Keratinocyte (primary cell): ENCODE results near the gene SCAP. TPM values are rescaled to one million over a fixed set of nuclear protein-coding genes. Genes with fewer than 3 reads are reported as not detected.

ENCODE experiments used
- DNase-seq: peaks from one replicate; pipeline ENCODE4 v3.0.0-alpha.2; 2011; ENCODE audit warnings: low read depth, missing footprints, low spot score
- FAIRE-seq: peaks from 2 replicates; lab custom pipeline; 2011; peaks lifted over from hg19 to GRCh38; lab: Jason Lieb, UNC
- H2AFZ ChIP-seq: 2 replicates; pipeline ENCODE4 v1.6.0; 2012; ENCODE audit warnings: low read length, control low read depth, inconsistent platforms; ENCODE audit not compliant: control insufficient read depth
- H3K27ac ChIP-seq: 2 replicates; pipeline ENCODE4 v1.5.1; 2011; ENCODE audit warnings: low read length; ENCODE audit not compliant: control insufficient read depth, insufficient read depth
- H3K27me3 ChIP-seq: 3 replicates; pipeline ENCODE4 v1.6.0; 2011; ENCODE audit warnings: low read length; ENCODE audit not compliant: control insufficient read depth, insufficient read depth; ENCODE audit errors: extremely low read depth
- H3K36me3 ChIP-seq, 2 experiments: 2 replicates in 1 of 2; 3 replicates in 1 of 2; pipeline ENCODE4 v1.5.1; 2011; ENCODE audit warnings: low read length in 2 of 2, mild to moderate bottlenecking in 1 of 2; ENCODE audit not compliant: control insufficient read depth in 2 of 2, insufficient read depth in 2 of 2; ENCODE audit errors: extremely low read depth in 1 of 2
- H3K4me1 ChIP-seq: 3 replicates; pipeline ENCODE4 v1.5.1; 2011; ENCODE audit warnings: low read length; ENCODE audit not compliant: control insufficient read depth, insufficient read depth; ENCODE audit errors: extremely low read depth
- H3K4me2 ChIP-seq: 3 replicates; pipeline ENCODE4 v1.6.0; 2011; ENCODE audit warnings: low read depth, low read length; ENCODE audit not compliant: control insufficient read depth, insufficient read depth; ENCODE audit errors: extremely low read depth
- H3K4me3 ChIP-seq, 3 experiments: fragments of 200-600 bp in 1 of 3; sonication (generic) in 1 of 3; 2 replicates in 2 of 3; 3 replicates in 1 of 3; pipeline ENCODE4 v1.5.1; 2011 to 2016; ENCODE audit warnings: low read length in 3 of 3, mild to moderate bottlenecking in 3 of 3, control low read depth in 2 of 3, inconsistent platforms in 1 of 3, low read depth in 1 of 3, mixed read lengths in 1 of 3, mixed run types in 1 of 3, moderate library complexity in 1 of 3; ENCODE audit not compliant: control insufficient read depth in 2 of 3, insufficient read depth in 2 of 3; ENCODE audit errors: extremely low read depth in 1 of 3
- H3K79me2 ChIP-seq: 2 replicates; pipeline ENCODE4 v1.6.0; 2012; ENCODE audit warnings: low read length; ENCODE audit not compliant: control insufficient read depth, insufficient read depth
- H3K9ac ChIP-seq: 3 replicates; pipeline ENCODE4 v1.6.0; 2011; ENCODE audit warnings: low read length; ENCODE audit not compliant: control insufficient read depth, insufficient read depth; ENCODE audit errors: extremely low read depth
- H3K9me1 ChIP-seq: 3 replicates; pipeline ENCODE4 v1.6.0; 2011; ENCODE audit warnings: low read length; ENCODE audit not compliant: control insufficient read depth, insufficient read depth; ENCODE audit errors: extremely low read depth
- H3K9me3 ChIP-seq: 2 replicates; pipeline ENCODE4 v1.5.1; 2012; ENCODE audit warnings: low read depth, low read length; ENCODE audit not compliant: control insufficient read depth
- H4K20me1 ChIP-seq: 3 replicates; pipeline ENCODE4 v1.6.0; 2011; ENCODE audit warnings: low read length; ENCODE audit not compliant: control insufficient read depth, insufficient read depth; ENCODE audit errors: extremely low read depth
- CTCF ChIP-seq, 3 experiments: IDR thresholded peaks in 1 of 3; conservative IDR thresholded peaks in 1 of 3; optimal IDR thresholded peaks in 1 of 3; 2 replicates in 2 of 3; 3 replicates in 1 of 3; pipeline versions ENCODE3 to v1.5.1; 2011; ENCODE audit warnings: low read length in 3 of 3, mild to moderate bottlenecking in 3 of 3, moderate library complexity in 2 of 3, control low read depth in 1 of 3, inconsistent platforms in 1 of 3; ENCODE audit not compliant: insufficient read depth in 2 of 3; ENCODE audit errors: extremely low read depth in 1 of 3
- EZH2 ChIP-seq: IDR thresholded peaks from one replicate; pipeline ENCODE4 v1.6.1; 2012; ENCODE audit warnings: inconsistent platforms, mild to moderate bottlenecking, low read length, moderate library complexity
- dilution Hi-C: fragments of 300-500 bp; cut with MboI; formaldehyde crosslinking; loops from one replicate; pipeline ENCODE4 v1.7.0; 2020; ENCODE audit warnings: low sequenced_read_pairs; ENCODE audit not compliant: extremely low pct_ligation_motif_present
- polyA plus RNA-seq, 5 experiments: library from polyadenylated mRNA; depleted of rRNA in 3 of 5; stranded (reverse) in 3 of 5; stranded (forward) in 1 of 5; unstranded in 1 of 5; fragments of >200 nt; gene quantifications; 1 replicate in 1 of 5; 2 replicates in 3 of 5; 3 replicates in 1 of 5; pipeline versions ENCODE4 v1.2.1 to v1.2.3, GENCODE V29; 2011 to 2012; ENCODE audit warnings: missing spikeins in 2 of 5, low read depth in 1 of 5, low replicate concordance in 1 of 5

Gene SCAP
- polyA plus RNA-seq, 1 donor (not counting 4 experiments of a cell fraction or from before 2014, with no cell fraction given), result 17.7 TPM

GRCh38 chr3:47411696-47412452 lies 63.9 kb downstream of the SCAP start:
- TF ChIP-seq CTCF (optimal IDR thresholded peaks at IDR 0.05 in 1 of 3, IDR thresholded peaks at IDR 0.05 in 1 of 3, conservative IDR thresholded peaks at IDR 0.05 in 1 of 3; ENCODE audit: extremely low read depth in 1 of 3, insufficient read depth in 2 of 3, low read length in 3 of 3) (no peak), EZH2 (no peak)
- no peak overlapping the region for H3K9ac ChIP-seq
- peaks cover 47 to 58% of the 10 kb centered on the region in 2 experiments for H3K36me3 ChIP-seq
- no peak overlapping the region for H3K4me2 ChIP-seq
- H3K27ac ChIP-seq, result no peak overlapping the region
- DNase-seq (no peak), FAIRE-seq (no peak)
- no peak overlapping the region for H3K4me3 ChIP-seq
- H2AFZ ChIP-seq, result no peak overlapping the region
- no peaks in the 10 kb centered on the region for H4K20me1 ChIP-seq
- dilution Hi-C loops, result no loop called here
- H3K79me2 ChIP-seq, result no peaks in the 10 kb centered on the region
- no peaks in the 10 kb centered on the region for H3K9me3 ChIP-seq
- H3K4me1 ChIP-seq, result peaks cover 3% of the 10 kb centered on the region
- H3K9me1 ChIP-seq, result no peaks in the 10 kb centered on the region
- no peaks in the 10 kb centered on the region for H3K27me3 ChIP-seq

GRCh38 chr3:47410801-47411646 lies 64.7 kb downstream of the SCAP start:
- Histone ChIP-seq H3K9me1 (no peaks in the 10 kb centered on the region), H3K4me3 (no peak overlapping the region), H3K79me2 (no peaks in the 10 kb centered on the region), H2AFZ (no peak overlapping the region), H3K27ac (no peak overlapping the region), H3K9me3 (no peaks in the 10 kb centered on the region), H3K9ac (no peak overlapping the region), H4K20me1 (no peaks in the 10 kb centered on the region), H3K27me3 (no peaks in the 10 kb centered on the region), H3K4me1 (peaks cover 11% of the 10 kb centered on the region), H3K36me3 (peaks cover 47 to 62% of the 10 kb centered on the region in 2 experiments), H3K4me2 (no peak overlapping the region)
- no peak for TF ChIP-seq EZH2
- no peak for TF ChIP-seq CTCF (optimal IDR thresholded peaks at IDR 0.05 in 1 of 3, IDR thresholded peaks at IDR 0.05 in 1 of 3, conservative IDR thresholded peaks at IDR 0.05 in 1 of 3; ENCODE audit: extremely low read depth in 1 of 3, insufficient read depth in 2 of 3, low read length in 3 of 3)
- FAIRE-seq, result no peak
- DNase-seq, result no peak
- dilution Hi-C loops, result no loop called here
